A549 (cell line): ENCODE measurements around the gene CEBPZ. TPM values are rescaled to one million over a fixed set of nuclear protein-coding genes. Genes with fewer than 3 reads are reported as not detected.
"Not testable (repeated sequence)": the region's sequence is repeated elsewhere in the genome, so short reads cannot be mapped to it uniquely, and the experiment has no call there.

Experiments used
- ATAC-seq, 2 experiments: fragments of 200-7000 bp in 1 of 2; fragments of >200 bp in 1 of 2; cut with Nextera tagmentation in 1 of 2; cut with Tn5 transposase in 1 of 2; 3 replicates each; pipeline versions ENCODE4 v1.8.0 to v1.9.1; 2018 to 2020; ENCODE audit warnings: mild to moderate bottlenecking in 1 of 2, moderate library complexity in 1 of 2
- CTCF ChIA-PET: fragments of 300-600 bp; sonication (Branson Sonifier 250); formaldehyde crosslinking; extraction: SDS; loops from one replicate; lab custom pipeline; 2021; ENCODE audit warnings: antibody characterized with exemption, inconsistent platforms; lab: Yijun Ruan, JAX
- POLR2A ChIA-PET: fragments of 350-600 bp; formaldehyde crosslinking; extraction: SDS; loops from one replicate; lab custom pipeline; 2021; ENCODE audit warnings: antibody characterized with exemption, inconsistent platforms; lab: Yijun Ruan, JAX
- DNase-seq, 2 experiments: peaks; one replicate each; pipeline versions ENCODE4 v3.0.0 to v3.0.0-alpha.2; 2011 to 2016; ENCODE audit warnings: low read depth in 1 of 2, low spot score in 1 of 2
- FAIRE-seq: peaks from 2 replicates; lab custom pipeline; 2011; peaks lifted over from hg19 to GRCh38; lab: Jason Lieb, UNC
- H3K27ac ChIP-seq, 2 experiments: fragments of >200 bp; sonication (Bioruptor Twin); formaldehyde crosslinking; 3 replicates each; pipeline ENCODE4 v1.5.1; 2016 to 2017
- H3K4me1 ChIP-seq: fragments of >200 bp; sonication (Bioruptor Twin); formaldehyde crosslinking; 3 replicates; pipeline ENCODE4 v1.6.1; 2016
- H3K4me2 ChIP-seq: fragments of >200 bp; sonication (Bioruptor Twin); formaldehyde crosslinking; 3 replicates; pipeline ENCODE4 v1.6.1; 2016
- H3K4me3 ChIP-seq: fragments of >200 bp; sonication (Bioruptor Twin); formaldehyde crosslinking; 3 replicates; pipeline ENCODE4 v1.5.1; 2016
- H3K9me3 ChIP-seq: fragments of >200 bp; sonication (Bioruptor Twin); formaldehyde crosslinking; 3 replicates; pipeline ENCODE4 v1.6.1; 2016
- BCL3 ChIP-seq: fragments of >200 bp; sonication (Bioruptor Twin); formaldehyde crosslinking; IDR thresholded peaks from 3 replicates; pipeline ENCODE4 v1.6.1; 2016
- BHLHE40 ChIP-seq: IDR thresholded peaks from 2 replicates; pipeline ENCODE4 v1.6.1; 2012; ENCODE audit warnings: low read depth, low read length, inconsistent platforms
- CBX2 ChIP-seq: fragments of 200-600 bp; sonication (generic); IDR thresholded peaks from 2 replicates; pipeline ENCODE4 v1.6.1; 2016; ENCODE audit warnings: low read depth, mild to moderate bottlenecking, borderline replicate concordance
- CBX8 ChIP-seq: fragments of 200-600 bp; sonication (generic); IDR thresholded peaks from 2 replicates; pipeline ENCODE4 v1.6.1; 2016
- CEBPB ChIP-seq, 2 experiments: fragments of >200 bp in 1 of 2; sonication (Bioruptor Twin) in 1 of 2; formaldehyde crosslinking in 1 of 2; IDR thresholded peaks; 2 replicates each; pipeline ENCODE4 v1.6.1; 2012 to 2016
- CHD2 ChIP-seq: fragments of 150-350 bp; IDR thresholded peaks from 2 replicates; pipeline ENCODE4 v1.6.1; 2014; ENCODE audit warnings: low read length; ENCODE audit not compliant: partially characterized antibody
- EHF ChIP-seq: fragments of 250-450 bp; sonication (Bioruptor Pico); IDR thresholded peaks from 2 replicates; pipeline ENCODE4 v1.5.0; 2020; ENCODE audit warnings: mild to moderate bottlenecking
- EHMT2 ChIP-seq: fragments of 200-600 bp; sonication (generic); IDR thresholded peaks from 2 replicates; pipeline ENCODE4 v1.6.1; 2016; ENCODE audit warnings: antibody characterized with exemption, low read depth, mild to moderate bottlenecking, moderate library complexity
- ELK1 ChIP-seq: fragments of 150-350 bp; IDR thresholded peaks from 2 replicates; pipeline ENCODE4 v1.6.1; 2014; ENCODE audit warnings: low read depth, mild to moderate bottlenecking, low read length
- EP300 ChIP-seq, 2 experiments: fragments of >200 bp; sonication (Bioruptor Twin); formaldehyde crosslinking; IDR thresholded peaks; 2 replicates in 1 of 2; 3 replicates in 1 of 2; pipeline ENCODE4 v1.6.1; 2016 to 2017
- ESRRA ChIP-seq: fragments of 150-350 bp; IDR thresholded peaks from 2 replicates; pipeline ENCODE4 v1.6.1; 2014; ENCODE audit warnings: mild to moderate bottlenecking, low read length, borderline replicate concordance
- HDAC2 ChIP-seq: fragments of 200-600 bp; sonication (generic); IDR thresholded peaks from 2 replicates; pipeline ENCODE4 v1.6.1; 2016
- HOXA7 ChIP-seq: fragments of 250-450 bp; sonication (Bioruptor Pico); IDR thresholded peaks from 2 replicates; pipeline ENCODE4 v1.5.0; 2020; ENCODE audit warnings: mild to moderate bottlenecking, moderate library complexity
- JUN ChIP-seq, 2 experiments: fragments of >200 bp; sonication (Bioruptor Twin); formaldehyde crosslinking; IDR thresholded peaks; 2 replicates in 1 of 2; 3 replicates in 1 of 2; pipeline ENCODE4 v1.6.1; 2016 to 2017
- JUNB ChIP-seq: fragments of >200 bp; sonication (Bioruptor Twin); formaldehyde crosslinking; IDR thresholded peaks from 2 replicates; pipeline ENCODE4 v1.6.1; 2016
- KDM1A ChIP-seq: fragments of 200-600 bp; sonication (generic); IDR thresholded peaks from 2 replicates; pipeline ENCODE4 v1.6.1; 2016; ENCODE audit warnings: low read depth, mild to moderate bottlenecking
- MAX ChIP-seq: IDR thresholded peaks from 2 replicates; pipeline ENCODE4 v1.6.1; 2012
- MYC ChIP-seq: IDR thresholded peaks from 2 replicates; pipeline ENCODE4 v1.6.1; 2012; ENCODE audit warnings: mild to moderate bottlenecking, inconsistent platforms, low read length, improper control_type of control experiment, borderline replicate concordance
- NPAS2 ChIP-seq: fragments of 250-450 bp; sonication (Bioruptor Pico); IDR thresholded peaks from 2 replicates; pipeline ENCODE4 v1.8.0; 2022; ENCODE audit warnings: mild to moderate bottlenecking, moderate library complexity, borderline replicate concordance
- PHF8 ChIP-seq: fragments of 200-600 bp; sonication (generic); IDR thresholded peaks from 2 replicates; pipeline ENCODE4 v1.6.1; 2016; ENCODE audit warnings: low read depth, mild to moderate bottlenecking, antibody characterized with exemption, moderate library complexity, borderline replicate concordance
- POLR2A ChIP-seq: IDR thresholded peaks from 2 replicates; pipeline ENCODE4 v1.6.1; 2012; ENCODE audit warnings: mild to moderate bottlenecking, low read length
- RAD21 ChIP-seq, 2 experiments: fragments of >200 bp in 1 of 2; sonication (Bioruptor Twin) in 1 of 2; formaldehyde crosslinking in 1 of 2; IDR thresholded peaks in 1 of 2; conservative IDR thresholded peaks in 1 of 2; 2 replicates in 1 of 2; 3 replicates in 1 of 2; pipeline ENCODE4 v1.6.1; 2012 to 2018; ENCODE audit warnings: inconsistent platforms in 1 of 2
- TFCP2L1 ChIP-seq: fragments of 250-450 bp; sonication (Bioruptor Pico); IDR thresholded peaks from 2 replicates; pipeline ENCODE4 v1.5.0; 2021; ENCODE audit warnings: mild to moderate bottlenecking
- TP53 ChIP-seq: fragments of 250-450 bp; sonication (Bioruptor Pico); IDR thresholded peaks from 2 replicates; pipeline ENCODE4 v1.5.0; 2021; ENCODE audit warnings: mild to moderate bottlenecking, moderate library complexity
- ZC3H11A ChIP-seq: fragments of 450-650 bp; IDR thresholded peaks from 2 replicates; pipeline ENCODE4 v1.6.1; 2014; ENCODE audit warnings: antibody characterized with exemption, mild to moderate bottlenecking
- ZSCAN20 ChIP-seq: fragments of 250-450 bp; sonication (Bioruptor Pico); IDR thresholded peaks from 2 replicates; pipeline ENCODE4 v1.8.0; 2022; ENCODE audit warnings: mild to moderate bottlenecking, moderate library complexity
- WGBS: methylation state at CpG from one replicate; pipeline ENCODE4 v1.1.6; 2017; ENCODE audit errors: missing lambda C conversion rate; 5-methylcytosine and 5-hydroxymethylcytosine counted together
- polyA plus RNA-seq, 4 experiments: library from polyadenylated mRNA; depleted of rRNA in 3 of 4; stranded (reverse); fragments of >200 nt; fragmentation: RNase III in 1 of 4; extraction: RNeasy Plus Mini Kit Qiagen cat#74134 plus additional on column Dnase treatment in 1 of 4; gene quantifications; 2 replicates in 3 of 4; 3 replicates in 1 of 4; pipeline ENCODE4 v1.2.3, GENCODE V29; 2011 to 2017
- TF ChIP-seq, protein P1 (sequence below): fragments of 250-450 bp; sonication (Bioruptor Pico); IDR thresholded peaks from 2 replicates; pipeline ENCODE4 v1.5.0; 2021; ENCODE audit warnings: mild to moderate bottlenecking, moderate library complexity, borderline replicate concordance
- TF ChIP-seq, protein P2 (sequence below): IDR thresholded peaks from 2 replicates; pipeline ENCODE4 v1.6.1; 2012

Gene CEBPZ
- polyA plus RNA-seq, 2 of the 4 experiments (the other 2 are of a cell fraction) = 70.9 to 71.5 TPM

GRCh38 chr2:37211939-37212338 lies 19.5 kb downstream of the CEBPZ start:
- Histone ChIP-seq H3K4me2 (no peak overlapping the region), H3K9me3 (peaks cover 24% of the 10 kb centered on the region), H3K27ac (no peak overlapping the region), H3K4me1 (peaks cover 24% of the 10 kb centered on the region), H3K4me3 (no peak overlapping the region)
- ATAC-seq (peak; percentile 56 to 68; a peak in 4 of 6 replicates), DNase-seq (no peak), FAIRE-seq (peak; percentile 90)
- POLR2A ChIA-PET = interaction anchor here (1.2 kb wide), 1 partner anchor 54 kb away, joined by 3 read pairs; no protein-coding TSS in a partner anchor
- 52% methylated on average over 3 of the region's 3 CpGs for WGBS
- CTCF ChIA-PET = interaction anchor here (0.7 to 2.2 kb wide), 3 partner anchors 8 to 24 kb away, joined by 3 to 13 read pairs (median 3); no protein-coding TSS in a partner anchor
- no peak for TF ChIP-seq TP53 (CRISPR knock-in tag)
- TF ChIP-seq ELK1 = no peak
- TF ChIP-seq EHMT2 = no peak
- no peak for TF ChIP-seq ZC3H11A
- no peak for TF ChIP-seq BCL3
- no peak for TF ChIP-seq EHF (CRISPR knock-in tag)
- TF ChIP-seq ESRRA = no peak
- no peak for TF ChIP-seq EP300 (IDR thresholded peaks at IDR 0.05)
- TF ChIP-seq TFCP2L1 (CRISPR knock-in tag) = no peak
- no peak for TF ChIP-seq MAX
- no peak for TF ChIP-seq CBX2
- TF ChIP-seq KDM1A = no peak
- TF ChIP-seq HOXA7 = no peak
- TF ChIP-seq POLR2A = no peak
- no peak for TF ChIP-seq BHLHE40
- TF ChIP-seq, protein P1, sequence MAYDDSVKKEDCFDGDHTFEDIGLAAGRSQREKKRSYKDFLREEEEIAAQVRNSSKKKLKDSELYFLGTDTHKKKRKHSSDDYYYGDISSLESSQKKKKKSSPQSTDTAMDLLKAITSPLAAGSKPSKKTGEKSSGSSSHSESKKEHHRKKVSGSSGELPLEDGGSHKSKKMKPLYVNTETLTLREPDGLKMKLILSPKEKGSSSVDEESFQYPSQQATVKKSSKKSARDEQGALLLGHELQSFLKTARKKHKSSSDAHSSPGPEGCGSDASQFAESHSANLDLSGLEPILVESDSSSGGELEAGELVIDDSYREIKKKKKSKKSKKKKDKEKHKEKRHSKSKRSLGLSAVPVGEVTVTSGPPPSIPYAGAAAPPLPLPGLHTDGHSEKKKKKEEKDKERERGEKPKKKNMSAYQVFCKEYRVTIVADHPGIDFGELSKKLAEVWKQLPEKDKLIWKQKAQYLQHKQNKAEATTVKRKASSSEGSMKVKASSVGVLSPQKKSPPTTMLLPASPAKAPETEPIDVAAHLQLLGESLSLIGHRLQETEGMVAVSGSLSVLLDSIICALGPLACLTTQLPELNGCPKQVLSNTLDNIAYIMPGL = no peak
- TF ChIP-seq, all 56 proteins: peak for 0

DNA sequence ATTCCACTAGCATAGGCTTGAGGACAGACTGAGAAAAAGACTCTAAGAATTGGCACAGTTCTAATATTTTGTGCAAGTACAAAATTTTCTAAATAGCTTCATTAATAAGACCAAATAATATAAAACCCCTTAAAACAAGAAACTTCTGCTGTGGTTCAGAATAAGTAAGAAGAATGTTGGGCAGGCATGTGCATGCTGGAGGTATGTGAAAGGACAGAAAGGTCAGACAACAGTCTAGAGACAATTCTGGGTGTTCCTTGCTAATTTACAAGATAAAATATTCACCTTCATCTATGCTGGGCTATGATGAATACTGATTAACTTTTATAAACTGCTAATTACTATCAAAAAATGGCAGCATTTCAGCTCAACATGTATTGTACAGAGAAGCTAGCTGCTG lies 20.2 kb downstream of the CEBPZ start:
- no peak overlapping the region for H3K27ac ChIP-seq
- H3K9me3 ChIP-seq = peaks cover 31% of the 10 kb centered on the region
- FAIRE-seq = no peak
- no peak overlapping the region for H3K4me3 ChIP-seq
- TF ChIP-seq JUNB (no peak), CBX8 (no peak), NPAS2 (no peak), HDAC2 (no peak), CHD2 (no peak), MYC (no peak), CEBPB (IDR thresholded peaks at IDR 0.05) (no peak), POLR2A (no peak), JUN (IDR thresholded peaks at IDR 0.05) (no peak), RAD21 (conservative IDR thresholded peaks at IDR 0.05 in 1 of 2, IDR thresholded peaks at IDR 0.05 in 1 of 2) (no peak), ZSCAN20 (CRISPR knock-in tag) (no peak), PHF8 (no peak)
- TF ChIP-seq, protein P2, sequence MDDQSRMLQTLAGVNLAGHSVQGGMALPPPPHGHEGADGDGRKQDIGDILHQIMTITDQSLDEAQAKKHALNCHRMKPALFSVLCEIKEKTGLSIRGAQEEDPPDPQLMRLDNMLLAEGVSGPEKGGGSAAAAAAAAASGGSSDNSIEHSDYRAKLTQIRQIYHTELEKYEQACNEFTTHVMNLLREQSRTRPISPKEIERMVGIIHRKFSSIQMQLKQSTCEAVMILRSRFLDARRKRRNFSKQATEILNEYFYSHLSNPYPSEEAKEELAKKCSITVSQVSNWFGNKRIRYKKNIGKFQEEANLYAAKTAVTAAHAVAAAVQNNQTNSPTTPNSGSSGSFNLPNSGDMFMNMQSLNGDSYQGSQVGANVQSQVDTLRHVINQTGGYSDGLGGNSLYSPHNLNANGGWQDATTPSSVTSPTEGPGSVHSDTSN = no peak
- TF ChIP-seq, all 56 proteins: peak for 0
- ATAC-seq (no peak), DNase-seq (no peak)
- H3K4me1 ChIP-seq = peaks cover 24% of the 10 kb centered on the region
- ChIA-PET POLR2A (interaction anchor here (1.2 kb wide), 1 partner anchor 53 kb away, joined by 3 read pairs; no protein-coding TSS in a partner anchor), CTCF (interaction anchor here (0.7 to 2.2 kb wide), 4 partner anchors 9 to 81 kb away, joined by 3 to 13 read pairs (median 3); no protein-coding TSS in a partner anchor)
- H3K4me2 ChIP-seq = no peak overlapping the region

DNA sequence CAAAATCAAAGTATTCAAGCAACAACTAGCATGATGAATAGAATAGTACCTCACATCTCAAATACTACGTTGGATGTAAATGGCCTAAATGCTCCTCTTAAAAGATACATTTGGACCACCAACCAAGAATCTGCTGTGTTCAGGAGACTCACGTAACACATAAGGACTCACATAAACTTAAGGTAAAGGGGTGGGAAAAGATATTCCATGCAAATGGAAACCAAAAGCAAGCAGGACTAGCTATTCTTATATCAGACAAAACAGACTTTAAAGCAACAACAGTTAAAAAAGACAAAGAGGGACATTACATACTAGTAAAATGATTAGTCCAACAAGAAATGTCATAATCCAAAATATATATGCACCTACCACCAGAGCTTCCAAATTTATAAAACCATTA lies 24.6 kb downstream of the CEBPZ start:
- H3K4me3 ChIP-seq, H3K4me1 ChIP-seq, POLR2A ChIA-PET, H3K27ac ChIP-seq, H3K4me2 ChIP-seq, DNase-seq, FAIRE-seq, ATAC-seq: not testable (repeated sequence)
- CTCF ChIA-PET = interaction anchor here (1.1 kb wide), 1 partner anchor 25 kb away, joined by 3 read pairs; the partner anchor contains the start of genes CEBPZ and NDUFAF7
- H3K9me3 ChIP-seq = peaks cover 53% of the 10 kb centered on the region
- 93% methylated on average over 2 of the region's 2 CpGs for WGBS
